ENCODE results near the gene OBSCN. TPM values are rescaled to one million over a fixed set of nuclear protein-coding genes. Genes with fewer than 3 reads are reported as not detected.
A peak's percentile ranks its signal among the peaks of the same experiment; 100 is the strongest.

Gene OBSCN
- total and polyA plus RNA-seq, 2 donors (not counting 3 experiments of a cell fraction or from before 2014, with no cell fraction given) = 1.5 to 2.9 TPM

DNA sequence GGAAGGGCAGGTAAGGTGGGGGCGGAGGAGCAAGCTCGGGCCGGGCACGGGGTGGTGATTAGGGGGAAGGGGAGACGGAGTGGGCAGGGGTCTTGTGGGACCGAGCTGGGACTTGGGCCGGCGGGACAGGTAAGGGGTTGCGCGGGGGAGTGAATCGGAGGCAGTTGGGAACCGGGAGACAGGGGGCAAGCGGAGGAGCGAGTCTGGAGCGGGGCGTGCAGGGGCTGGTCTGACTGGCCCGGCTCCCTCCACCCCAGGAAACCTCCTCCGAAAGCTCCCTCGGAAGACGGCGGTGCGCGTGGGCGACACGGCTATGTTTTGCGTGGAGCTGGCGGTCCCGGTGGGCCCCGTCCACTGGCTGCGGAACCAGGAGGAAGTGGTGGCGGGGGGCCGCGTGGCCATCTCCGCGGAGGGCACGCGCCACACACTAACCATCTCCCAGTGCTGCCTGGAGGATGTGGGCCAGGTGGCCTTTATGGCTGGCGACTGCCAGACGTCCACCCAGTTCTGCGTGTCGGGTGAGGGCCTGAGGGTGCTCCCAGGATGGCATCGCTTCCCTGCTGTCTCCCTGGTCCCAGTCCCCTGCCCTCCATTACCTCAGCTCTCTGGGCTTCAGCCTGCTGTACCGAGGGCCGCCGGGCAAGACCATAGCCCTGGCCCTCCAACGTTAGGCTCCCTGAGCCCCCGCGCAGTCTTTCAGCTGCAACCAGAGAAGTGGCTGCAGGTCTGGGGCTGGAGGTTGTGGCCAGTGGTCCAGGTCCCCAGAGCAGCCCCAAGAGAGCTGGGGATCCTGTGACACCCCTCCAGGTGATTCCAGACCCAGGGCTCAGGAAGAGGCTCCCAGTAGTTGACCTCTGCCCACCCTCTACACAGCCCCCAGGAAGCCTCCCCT, 6.3 kb downstream of the OBSCN start:
- FAIRE-seq (no peak), DNase-seq (ENCODE audit: low read depth, low spot score) (no peak)
- Histone ChIP-seq H3K4me3 (replicated peaks in 1 of 3; ENCODE audit: insufficient read depth in 1 of 3, low read depth in 1 of 3, low read length in 3 of 3) (peak overlapping the region in 1 of 3 experiments; percentile 26), H3K79me2 (ENCODE audit: control insufficient read depth, insufficient read depth, low read length) (no peaks in the 10 kb centered on the region), H3K27ac (ENCODE audit: insufficient read depth, low read depth, low read length) (no peak overlapping the region), H2AFZ (ENCODE audit: low read depth, low read length) (no peak overlapping the region), H3K4me2 (ENCODE audit: insufficient read depth, low read length) (no peak overlapping the region), H4K20me1 (replicated peaks; ENCODE audit: control insufficient read depth, extremely low read depth, insufficient read depth, low read length) (no peaks in the 10 kb centered on the region), H3K4me1 (ENCODE audit: control insufficient read depth, extremely low read depth, insufficient read depth, low read length) (no peaks in the 10 kb centered on the region), H3K9ac (replicated peaks; ENCODE audit: extremely low read depth, insufficient read depth, low read length) (no peak overlapping the region), H3K36me3 (ENCODE audit: control insufficient read depth in 2 of 2, extremely low read depth in 1 of 2, insufficient read depth in 2 of 2, low read length in 2 of 2) (no peaks in the 10 kb centered on the region), H3K9me1 (replicated peaks; ENCODE audit: control insufficient read depth, extremely low read depth, insufficient read depth, low read length) (no peaks in the 10 kb centered on the region), H3K27me3 (ENCODE audit: control insufficient read depth in 2 of 2, insufficient read depth in 2 of 2, low read length in 2 of 2) (peaks cover 4 to 16% of the 10 kb centered on the region in 2 experiments), H3K9me3 (replicated peaks; ENCODE audit: control insufficient read depth, insufficient read depth, low read length) (no peaks in the 10 kb centered on the region)
- dilution Hi-C loops (cut with MboI; ENCODE audit: extremely low pct_ligation_motif_present, low sequenced_read_pairs) = no loop called here
- intact Hi-C loops (cut with micrococcal nuclease) = loop anchor here (1.0 to 10.0 kb wide), 7 partner anchors 47 to 301 kb away; partner anchors contain the start of gene GUK1
- ChIA-PET POLR2A (no interaction called here), CTCF (interaction anchor here (0.6 to 2.6 kb wide), 14 partner anchors 7 to 300 kb away, joined by 3 to 12 read pairs (median 4); partner anchors contain the start of gene TRIM11)
- TF ChIP-seq, protein P1, sequence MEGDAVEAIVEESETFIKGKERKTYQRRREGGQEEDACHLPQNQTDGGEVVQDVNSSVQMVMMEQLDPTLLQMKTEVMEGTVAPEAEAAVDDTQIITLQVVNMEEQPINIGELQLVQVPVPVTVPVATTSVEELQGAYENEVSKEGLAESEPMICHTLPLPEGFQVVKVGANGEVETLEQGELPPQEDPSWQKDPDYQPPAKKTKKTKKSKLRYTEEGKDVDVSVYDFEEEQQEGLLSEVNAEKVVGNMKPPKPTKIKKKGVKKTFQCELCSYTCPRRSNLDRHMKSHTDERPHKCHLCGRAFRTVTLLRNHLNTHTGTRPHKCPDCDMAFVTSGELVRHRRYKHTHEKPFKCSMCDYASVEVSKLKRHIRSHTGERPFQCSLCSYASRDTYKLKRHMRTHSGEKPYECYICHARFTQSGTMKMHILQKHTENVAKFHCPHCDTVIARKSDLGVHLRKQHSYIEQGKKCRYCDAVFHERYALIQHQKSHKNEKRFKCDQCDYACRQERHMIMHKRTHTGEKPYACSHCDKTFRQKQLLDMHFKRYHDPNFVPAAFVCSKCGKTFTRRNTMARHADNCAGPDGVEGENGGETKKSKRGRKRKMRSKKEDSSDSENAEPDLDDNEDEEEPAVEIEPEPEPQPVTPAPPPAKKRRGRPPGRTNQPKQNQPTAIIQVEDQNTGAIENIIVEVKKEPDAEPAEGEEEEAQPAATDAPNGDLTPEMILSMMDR (IDR thresholded peaks at IDR 0.05; ENCODE audit: extremely low read depth in 1 of 2, insufficient read depth in 1 of 2, low read depth in 1 of 2, low read length in 2 of 2) = no peak
- TF ChIP-seq EZH2 (IDR thresholded peaks at IDR 0.05; ENCODE audit: borderline replicate concordance, low read depth, low read length, severe bottlenecking) (no peak), FOS (IDR thresholded peaks at IDR 0.05; ENCODE audit: borderline replicate concordance, insufficient read depth, low read length) (no peak), MAX (IDR thresholded peaks at IDR 0.05; ENCODE audit: insufficient read depth, insufficient read length) (no peak), POLR2A (IDR thresholded peaks at IDR 0.05; ENCODE audit: low read depth, low read length) (no peak)
- no TSS peak for BruUV-seq (replicated peaks)
